ENCODE data around the gene BTRC. TPM values are rescaled to one million over a fixed set of nuclear protein-coding genes. Genes with fewer than 3 reads are reported as not detected.

The BTRC gene
- total RNA-seq, 1 experiment from 2014 or later = 29.1 TPM

DNA sequence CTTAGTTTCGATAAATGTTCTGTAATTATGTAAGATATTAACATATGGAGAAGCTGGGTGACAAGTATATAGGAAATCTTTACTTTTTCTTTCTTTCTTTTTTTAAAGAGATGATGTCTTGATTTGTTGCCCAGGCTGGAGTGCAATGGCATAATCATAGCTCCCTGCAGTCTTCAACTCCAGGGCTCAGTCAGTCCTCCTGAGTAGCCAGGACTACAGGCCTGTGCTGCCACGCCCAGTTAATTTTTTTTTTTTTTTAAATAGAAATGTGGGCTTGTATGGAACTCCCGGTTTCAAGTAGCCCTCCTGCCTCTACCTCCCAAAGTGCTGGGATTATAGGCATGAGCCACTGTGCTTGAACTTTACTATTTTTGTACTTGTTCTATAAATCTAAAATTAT is 122.4 kb downstream of the BTRC start:
- DNase-seq (ENCODE audit: low read depth, low spot score) (no peak), ATAC-seq (no peak)
- no peak overlapping the region for H3K4me2 ChIP-seq (ENCODE audit: low read length)
- no peaks in the 10 kb centered on the region for H3K27me3 ChIP-seq (ENCODE audit: insufficient read depth, low read length)
- no peaks in the 10 kb centered on the region for H3K4me1 ChIP-seq (ENCODE audit: control insufficient read depth in 1 of 2, insufficient read depth in 2 of 2, low read length in 2 of 2)
- RAD21 ChIA-PET (ENCODE audit: low non-redundant PET in 1 of 2, low total read pairs in 2 of 2, uncharacterized antibody in 2 of 2, unreplicated experiment in 2 of 2) = no interaction called here
- no peaks in the 10 kb centered on the region for H4K20me1 ChIP-seq (ENCODE audit: insufficient read depth)
- intact Hi-C loops (cut with micrococcal nuclease) = no loop called here
- H3K9me3 ChIP-seq (ENCODE audit: control insufficient read depth in 1 of 2, insufficient read depth in 1 of 2, low read depth in 1 of 2, low read length in 2 of 2) = no peaks in the 10 kb centered on the region
- no peak overlapping the region for H3K4me3 ChIP-seq (replicated peaks in 1 of 2; ENCODE audit: low read depth in 1 of 2, low read length in 2 of 2)
- no peaks in the 10 kb centered on the region for H3K79me2 ChIP-seq (ENCODE audit: insufficient read depth, low read length)
- POLR2A ChIA-PET = no interaction called here
- no peak overlapping the region for H3K27ac ChIP-seq (ENCODE audit: low read depth, low read length)
- CTCF ChIA-PET = interaction anchor here (1.7 to 2.9 kb wide), 2 partner anchors 9 to 10 kb away, joined by 14 to 20 read pairs; no protein-coding TSS in a partner anchor
- H3K9ac ChIP-seq (ENCODE audit: low read length) = no peak overlapping the region
- no peaks in the 10 kb centered on the region for H3K36me3 ChIP-seq (ENCODE audit: control insufficient read depth in 1 of 2, insufficient read depth in 2 of 2, low read length in 2 of 2)
- H3K9me2 ChIP-seq (ENCODE audit: insufficient read depth) = no peaks in the 10 kb centered on the region
- no TSS peak for BruUV-seq (replicated peaks)
- TF ChIP-seq YY1 (IDR thresholded peaks at IDR 0.05; ENCODE audit: extremely low read depth, insufficient replicate concordance, low read depth, low read length) (no peak), JUND (IDR thresholded peaks at IDR 0.05) (no peak), ATF3 (IDR thresholded peaks at IDR 0.05) (no peak), MAX (IDR thresholded peaks at IDR 0.05) (no peak), ZFX (IDR thresholded peaks at IDR 0.05) (no peak), POLR2A (IDR thresholded peaks at IDR 0.05; ENCODE audit: borderline replicate concordance, extremely low read depth, insufficient read depth, insufficient read length) (no peak), CEBPB (IDR thresholded peaks at IDR 0.05; ENCODE audit: low read depth) (no peak), EZH2phosphoT487 (IDR thresholded peaks at IDR 0.05; ENCODE audit: borderline replicate concordance) (no peak), ELF1 (IDR thresholded peaks at IDR 0.05; ENCODE audit: borderline replicate concordance, low read depth) (no peak), ZNF274 (IDR thresholded peaks at IDR 0.05; ENCODE audit: low read depth, low read length) (no peak), SIN3A (IDR thresholded peaks at IDR 0.05; ENCODE audit: low read depth) (no peak), SP1 (IDR thresholded peaks at IDR 0.05; ENCODE audit: low read depth) (no peak), EZH2 (IDR thresholded peaks at IDR 0.05) (no peak)
- TF ChIP-seq, protein P1, sequence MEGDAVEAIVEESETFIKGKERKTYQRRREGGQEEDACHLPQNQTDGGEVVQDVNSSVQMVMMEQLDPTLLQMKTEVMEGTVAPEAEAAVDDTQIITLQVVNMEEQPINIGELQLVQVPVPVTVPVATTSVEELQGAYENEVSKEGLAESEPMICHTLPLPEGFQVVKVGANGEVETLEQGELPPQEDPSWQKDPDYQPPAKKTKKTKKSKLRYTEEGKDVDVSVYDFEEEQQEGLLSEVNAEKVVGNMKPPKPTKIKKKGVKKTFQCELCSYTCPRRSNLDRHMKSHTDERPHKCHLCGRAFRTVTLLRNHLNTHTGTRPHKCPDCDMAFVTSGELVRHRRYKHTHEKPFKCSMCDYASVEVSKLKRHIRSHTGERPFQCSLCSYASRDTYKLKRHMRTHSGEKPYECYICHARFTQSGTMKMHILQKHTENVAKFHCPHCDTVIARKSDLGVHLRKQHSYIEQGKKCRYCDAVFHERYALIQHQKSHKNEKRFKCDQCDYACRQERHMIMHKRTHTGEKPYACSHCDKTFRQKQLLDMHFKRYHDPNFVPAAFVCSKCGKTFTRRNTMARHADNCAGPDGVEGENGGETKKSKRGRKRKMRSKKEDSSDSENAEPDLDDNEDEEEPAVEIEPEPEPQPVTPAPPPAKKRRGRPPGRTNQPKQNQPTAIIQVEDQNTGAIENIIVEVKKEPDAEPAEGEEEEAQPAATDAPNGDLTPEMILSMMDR (IDR thresholded peaks at IDR 0.05 in 2 of 3, conservative IDR thresholded peaks at IDR 0.05 in 1 of 3; ENCODE audit: borderline replicate concordance in 1 of 3, insufficient read depth in 1 of 3, low read depth in 2 of 3, low read length in 2 of 3) = no peak
- no peak overlapping the region for H2AFZ ChIP-seq (ENCODE audit: low read depth, low read length, poor library complexity, severe bottlenecking)

Measured in HCT116 (cell line).